Heart left ventricle (tissue), 16 donors: ENCODE data around the gene CKMT2. TPM values are rescaled to one million over a fixed set of nuclear protein-coding genes. Genes with fewer than 3 reads are reported as not detected.
"Not testable (repeated sequence)": the region's sequence is repeated elsewhere in the genome, so short reads cannot be mapped to it uniquely, and the experiment has no call there.

Experiments used
- ATAC-seq, 4 donors: fragments of 200-7000 bp; cut with Tn5 transposase; one replicate each; pipeline ENCODE4 v1.9.1; 2020 to 2022; ENCODE audit warnings: moderate library complexity in 4 of 4, mild to moderate bottlenecking in 3 of 4, moderate number of reproducible peaks in 1 of 4
- DNase-seq, 5 donors: peaks; one replicate each; pipeline ENCODE4 v3.0.0-alpha.2; 2020
- H3K27ac ChIP-seq, 12 donors: fragments of 200-600 bp; sonication (generic) in 4 of 12; one replicate each; pipeline versions ENCODE4 v1.5.0 to v1.8.0; 2016 to 2022; ENCODE audit warnings: mild to moderate bottlenecking in 2 of 12
- H3K27me3 ChIP-seq, 9 donors: fragments of 200-600 bp; sonication (generic) in 2 of 9; one replicate each; pipeline versions ENCODE4 v1.5.1 to v1.8.0; 2016 to 2022; ENCODE audit warnings: mild to moderate bottlenecking in 3 of 9
- H3K36me3 ChIP-seq, 9 donors: fragments of 200-600 bp; sonication (generic) in 2 of 9; one replicate each; pipeline versions ENCODE4 v1.5.0 to v1.8.0; 2018 to 2022; ENCODE audit warnings: mild to moderate bottlenecking in 2 of 9
- H3K4me1 ChIP-seq, 12 donors: fragments of 200-600 bp; sonication (generic) in 4 of 12; one replicate each; pipeline versions ENCODE4 v1.5.0 to v1.8.0; 2016 to 2022; ENCODE audit warnings: mild to moderate bottlenecking in 3 of 12
- H3K4me3 ChIP-seq, 12 donors: fragments of 200-600 bp; sonication (generic) in 4 of 12; one replicate each; pipeline versions ENCODE4 v1.5.0 to v1.8.0; 2017 to 2022; ENCODE audit warnings: mild to moderate bottlenecking in 9 of 12, moderate library complexity in 4 of 12
- H3K9me3 ChIP-seq, 12 donors: fragments of 200-600 bp; sonication (generic) in 4 of 12; one replicate each; pipeline versions ENCODE4 v1.5.0 to v1.8.0; 2016 to 2022; ENCODE audit warnings: mild to moderate bottlenecking in 1 of 12
- CTCF ChIP-seq, 12 donors: fragments of 200-600 bp; sonication (generic) in 4 of 12; IDR thresholded peaks; one replicate each; pipeline versions ENCODE4 v1.5.0 to v1.8.0; 2018 to 2022; ENCODE audit warnings: antibody characterized with exemption in 12 of 12, mild to moderate bottlenecking in 5 of 12
- POLR2A ChIP-seq, 2 donors: fragments of 450-650 bp; IDR thresholded peaks; one replicate each; pipeline ENCODE4 v1.6.1; 2017; ENCODE audit warnings: antibody characterized with exemption in 2 of 2, mild to moderate bottlenecking in 2 of 2, moderate library complexity in 2 of 2
- WGBS, 4 donors: extraction: QIAGEN DNeasy Blood & Tissue Kit in 2 of 4; methylation state at CpG; one replicate each; pipeline versions ENCODE4 v1.1.5 to v1.1.7; 2013 to 2018; 5-methylcytosine and 5-hydroxymethylcytosine counted together
- intact Hi-C, 10 donors: fragments of 100-400 bp; cut with DNase I; formaldehyde crosslinking; loops; one replicate each; pipeline versions ENCODE4 v1.11.1 to v1.14.2; 2022
- polyA plus RNA-seq, 2 donors: library from polyadenylated mRNA; stranded (reverse); fragments of 200-250 nt; gene quantifications; one replicate each; pipeline ENCODE4 v1.2.3, GENCODE V29; 2013
- total RNA-seq, 9 donors: library from RNA; depleted of rRNA in 2 of 9; stranded (reverse); fragments of >200 nt in 2 of 9; fragmentation: NEBNext Ultra II Directional in 3 of 9; extraction: Animal tissue kit (Norgen Biotek cat#: 25700) in 3 of 9; gene quantifications; one replicate each; pipeline versions ENCODE4 v1.1.0 to v1.2.4, GENCODE V29; 2016 to 2023
- donor health status: ischemic (EF 13 %, LVEDD 7.1; RV severe dilation, severe dysfunction).
- donor health status: healthy with polysubstance abuse.
- donor health status: DM: no; HTN: yes; CAD: no.
- donor health status: DM: no; HTN: no; CAD: no.
- donor health status: ischemic (EF 25% LVEDD 6.9; RV normal size, moderate dysfunction).
- donor health status: ischemic (EF 25% LVEDD 5.7; RV mildly dilated, moderate dysfunction).
- donor health status: healthy.
- donor health status: DM: yes; HTN: yes; CAD: no.
- donor health status: ischemic (EF 35%, LVEDD 5.7; RV mildly dilated, moderate dysfunction).
- donor health status: nonischemic (EF 11% LVEDD 7.7; RV severe dilation, severe dysfunction).
- donor health status: DM: yes; HTN: yes; CAD: no.
- donor health status: PGD.
- donor health status: ischemic (EF 29% LVEDD 5.4; RV normal size, mild dysfunction).
- donor health status: nonischemic (EF 23%, LVEDD 6.1; RV moderate dilation, normal function).

The CKMT2 gene
- total and polyA plus RNA-seq, 11 donors = 890 to 3,872 (median 1,758) TPM

- 92 to 100% (median 93%) methylated on average over 2 of the region's 2 CpGs for WGBS, 4 donors
- Histone ChIP-seq H3K4me3 (no peak overlapping the region), H3K27ac (no peak overlapping the region)
These were observed 59.0 kb downstream of the CKMT2 start for GRCh38 chr5:81292130-81292529.

DNA sequence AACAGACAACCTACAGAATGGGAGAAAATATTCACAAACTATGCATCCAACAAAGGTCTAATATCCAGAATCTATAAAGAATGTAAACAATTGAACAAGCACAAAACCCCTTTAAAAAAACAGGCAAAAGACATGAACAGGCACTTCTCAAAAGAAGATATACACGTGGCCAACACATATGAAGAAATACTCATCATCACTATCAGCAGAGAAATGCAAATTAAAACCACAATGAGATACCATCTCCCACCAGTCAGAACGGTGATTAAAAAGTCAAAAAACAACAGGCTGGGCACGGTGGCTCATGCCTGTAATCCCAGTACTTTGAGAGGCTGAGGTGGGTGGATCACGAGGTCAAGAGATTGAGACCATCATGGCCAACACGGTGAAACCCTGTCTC is 60.9 kb downstream of the CKMT2 start:
- 94 to 97% (median 96%) methylated on average over 5 of the region's 5 CpGs for WGBS, 4 donors

More at GRCh38 chr5:81292130-81292529, 59.0 kb downstream of the CKMT2 start:
- H3K27me3 ChIP-seq = no peaks in the 10 kb centered on the region
- ATAC-seq (no peak), DNase-seq (no peak)
- peaks cover 0 to 1% (median 0%) of the 10 kb centered on the region in 12 donors for H3K4me1 ChIP-seq
- peaks cover 0 to 20% (median 0%) of the 10 kb centered on the region in 9 donors for H3K36me3 ChIP-seq
- H3K9me3 ChIP-seq = peaks cover 0 to 32% (median 14%) of the 10 kb centered on the region in 12 donors
- intact Hi-C loops = loop anchor here in 3 of 10 donors (10.0 kb wide), 3 partner anchors 47 to 97 kb away; no protein-coding TSS in a partner anchor
- TF ChIP-seq POLR2A (IDR thresholded peaks at IDR 0.05) = no peak
- no peak for TF ChIP-seq CTCF (IDR thresholded peaks at IDR 0.05)

DNA sequence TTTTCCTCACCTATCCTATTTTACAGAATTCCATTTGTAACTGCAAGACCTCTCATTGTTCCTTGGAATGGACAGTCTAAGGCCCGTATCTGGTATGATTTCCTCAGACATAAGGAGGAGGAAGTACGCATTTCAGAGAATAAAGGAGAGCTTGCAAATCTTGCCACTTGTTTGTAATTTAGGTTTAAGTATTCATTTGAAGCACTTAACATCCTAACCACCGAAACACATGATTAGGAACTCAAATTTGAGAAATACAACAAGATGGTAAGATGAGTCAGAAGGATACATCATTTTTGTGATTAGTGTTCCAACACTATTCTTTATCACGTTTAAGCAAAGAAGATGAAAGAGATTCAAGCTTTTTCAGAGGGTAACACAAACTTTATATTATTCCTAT is 64.4 kb downstream of the CKMT2 start:
- DNase-seq = no peak
- Histone ChIP-seq H3K27me3 (no peaks in the 10 kb centered on the region), H3K27ac (no peak overlapping the region), H3K36me3 (peaks cover 0 to 4% (median 0%) of the 10 kb centered on the region in 9 donors), H3K4me1 (peaks cover 0 to 45% (median 25%) of the 10 kb centered on the region in 12 donors), H3K9me3 (peaks cover 0 to 13% (median 3%) of the 10 kb centered on the region in 12 donors), H3K4me3 (no peak overlapping the region)
- intact Hi-C loops = loop anchor here in 4 of 10 donors (5.0 to 10.0 kb wide), 5 partner anchors 53 to 610 kb away; no protein-coding TSS in a partner anchor
- WGBS, 4 donors = 81 to 90% (median 83%) methylated on average over 4 of the region's 4 CpGs
- TF ChIP-seq POLR2A (IDR thresholded peaks at IDR 0.05) (no peak), CTCF (IDR thresholded peaks at IDR 0.05) (no peak)
- no peak for ATAC-seq

More for the DNA sequence above, 60.9 kb downstream of the CKMT2 start:
- peaks cover 0 to 20% (median 0%) of the 10 kb centered on the region in 9 donors for H3K36me3 ChIP-seq
- not testable (repeated sequence) for DNase-seq, H3K27me3 ChIP-seq, H3K27ac ChIP-seq, ATAC-seq, H3K4me3 ChIP-seq
- intact Hi-C loops = loop anchor here in 3 of 10 donors (10.0 kb wide), 3 partner anchors 49 to 99 kb away; no protein-coding TSS in a partner anchor
- H3K9me3 ChIP-seq = peaks cover 0 to 32% (median 14%) of the 10 kb centered on the region in 12 donors
- peaks cover 0 to 19% (median 3%) of the 10 kb centered on the region in 12 donors for H3K4me1 ChIP-seq

DNA sequence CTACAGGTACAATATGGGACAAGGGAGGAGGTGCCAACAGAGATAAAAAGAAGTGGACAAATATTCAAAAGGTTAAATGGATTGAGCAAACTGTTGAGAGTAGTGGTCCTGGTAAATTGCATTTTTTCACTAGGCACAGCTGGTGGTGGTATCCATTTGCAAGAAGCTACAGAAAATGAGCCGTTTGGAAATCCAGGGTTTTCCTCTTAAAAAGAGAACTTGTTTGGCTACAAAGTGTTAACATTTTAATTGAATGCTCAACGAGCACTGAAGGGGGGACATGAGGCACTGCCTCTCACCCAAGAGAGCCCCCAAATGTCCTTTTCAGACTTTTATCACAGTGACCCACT is 67.8 kb downstream of the CKMT2 start:
- 0% methylated on average over 2 of the region's 2 CpGs for WGBS, 4 donors
- no peaks in the 10 kb centered on the region for H3K9me3 ChIP-seq
- peaks cover 0 to 13% (median 4%) of the 10 kb centered on the region in 9 donors for H3K36me3 ChIP-seq
- TF ChIP-seq CTCF (IDR thresholded peaks at IDR 0.05) = no peak
- no peak for TF ChIP-seq POLR2A (IDR thresholded peaks at IDR 0.05)
- H3K4me1 ChIP-seq = peaks cover 0 to 52% (median 34%) of the 10 kb centered on the region in 12 donors
- DNase-seq (no peak), ATAC-seq (no peak)
- no peaks in the 10 kb centered on the region for H3K27me3 ChIP-seq
- intact Hi-C loops = loop anchor here in 4 of 10 donors (5.0 to 10.0 kb wide), 3 partner anchors 69 to 616 kb away; partner anchors contain the start of gene CKMT2 (in 1 of the 4)
- H3K4me3 ChIP-seq = peak overlapping the region; percentile 73 to 95 (median 87)
- H3K27ac ChIP-seq = peak overlapping the region; percentile 74 to 96 (median 92)
